WTC11 (cell line): Measurements from ENCODE around the gene CELF4. TPM values are rescaled to one million over a fixed set of nuclear protein-coding genes. Genes with fewer than 3 reads are reported as not detected.

Source experiments
- ATAC-seq: fragments of 200-7000 bp; cut with Tn5 transposase; 2 replicates; pipeline ENCODE4 v1.10.0; 2021; ENCODE audit warnings: mild to moderate bottlenecking, moderate library complexity
- CTCF ChIA-PET: fragments of 300-600 bp; sonication (Branson Sonifier 250); formaldehyde crosslinking; loops from one replicate; lab custom pipeline; 2021; ENCODE audit warnings: antibody characterized with exemption; lab: Charles Lee
- POLR2A ChIA-PET: fragments of 350-600 bp; sonication (Branson Sonifier 250); formaldehyde crosslinking; loops from one replicate; lab custom pipeline; 2021; ENCODE audit warnings: antibody characterized with exemption; lab: Charles Lee
- DNase-seq: peaks from one replicate; pipeline ENCODE4 v3.0.0; 2021; ENCODE audit warnings: low spot score
- H3K27ac Mint-ChIP-seq: 2 replicates; pipeline ENCODE4 v1.8.0; 2021; ENCODE audit warnings: mixed read lengths
- H3K27me3 Mint-ChIP-seq: 2 replicates; pipeline ENCODE4 v1.8.0; 2021; ENCODE audit warnings: low read depth, mild to moderate bottlenecking, moderate library complexity, mixed read lengths
- H3K36me3 Mint-ChIP-seq: 2 replicates; pipeline ENCODE4 v1.8.0; 2021; ENCODE audit warnings: mixed read lengths
- H3K4me1 Mint-ChIP-seq: 2 replicates; pipeline ENCODE4 v1.8.0; 2022; ENCODE audit warnings: mixed read lengths
- H3K4me3 Mint-ChIP-seq: 2 replicates; pipeline ENCODE4 v1.8.0; 2021; ENCODE audit warnings: mild to moderate bottlenecking, moderate library complexity, mixed read lengths
- H3K9me3 Mint-ChIP-seq: 2 replicates; pipeline ENCODE4 v1.8.0; 2021; ENCODE audit warnings: mixed read lengths
- ATF2 ChIP-seq: sonication (generic); formaldehyde crosslinking; IDR thresholded peaks from 2 replicates; pipeline ENCODE4 v1.8.1; 2022; ENCODE audit warnings: low read depth, missing genetic modification reagents, borderline replicate concordance
- CBFB ChIP-seq: sonication (generic); formaldehyde crosslinking; IDR thresholded peaks from 2 replicates; pipeline ENCODE4 v1.8.1; 2022; ENCODE audit warnings: mild to moderate bottlenecking, low read depth, missing genetic modification reagents
- FOXJ3 ChIP-seq: sonication (generic); formaldehyde crosslinking; IDR thresholded peaks from 2 replicates; pipeline ENCODE4 v1.9.0; 2021; ENCODE audit warnings: missing genetic modification reagents, mild to moderate bottlenecking, borderline replicate concordance
- GABPB1 ChIP-seq: sonication (generic); formaldehyde crosslinking; IDR thresholded peaks from 2 replicates; pipeline ENCODE4 v1.8.1; 2023; ENCODE audit warnings: mild to moderate bottlenecking, missing genetic modification reagents
- JAZF1 ChIP-seq: fragments of 250-450 bp; sonication (Bioruptor Pico); IDR thresholded peaks from 2 replicates; pipeline ENCODE4 v1.9.0; 2021; ENCODE audit warnings: moderate library complexity, mild to moderate bottlenecking, inconsistent platforms
- TP53 ChIP-seq: sonication (generic); formaldehyde crosslinking; IDR thresholded peaks from 2 replicates; pipeline ENCODE4 v1.8.1; 2023; ENCODE audit warnings: mild to moderate bottlenecking, missing genetic modification reagents
- ZBTB43 ChIP-seq: sonication (generic); formaldehyde crosslinking; IDR thresholded peaks from 2 replicates; pipeline ENCODE4 v1.8.1; 2023; ENCODE audit warnings: mild to moderate bottlenecking, missing genetic modification reagents
- ZNF263 ChIP-seq: sonication (generic); formaldehyde crosslinking; IDR thresholded peaks from 2 replicates; pipeline ENCODE4 v1.8.1; 2022; ENCODE audit warnings: low read depth, mild to moderate bottlenecking, moderate library complexity, missing genetic modification reagents
- ZNF425 ChIP-seq: fragments of 250-450 bp; sonication (Bioruptor Pico); conservative IDR thresholded peaks from 2 replicates; pipeline ENCODE4 v1.9.0; 2021; ENCODE audit warnings: mild to moderate bottlenecking
- ZNF671 ChIP-seq: fragments of 250-450 bp; sonication (Bioruptor Pico); IDR thresholded peaks from 2 replicates; pipeline ENCODE4 v1.8.0; 2021; ENCODE audit warnings: mild to moderate bottlenecking
- total RNA-seq: library from RNA; stranded (reverse); gene quantifications from 3 replicates; pipeline ENCODE4 v1.2.3, GENCODE V29; 2021
- TF ChIP-seq, protein P1 (sequence below): sonication (generic); formaldehyde crosslinking; IDR thresholded peaks from 2 replicates; pipeline ENCODE4 v1.8.0; 2022; ENCODE audit warnings: mild to moderate bottlenecking, missing genetic modification reagents
- TF ChIP-seq, protein P2 (sequence below): sonication (generic); formaldehyde crosslinking; IDR thresholded peaks from 2 replicates; pipeline ENCODE4 v1.8.0; 2022; ENCODE audit warnings: mild to moderate bottlenecking, missing genetic modification reagents
- TF ChIP-seq, protein P3 (sequence below): sonication (generic); formaldehyde crosslinking; conservative IDR thresholded peaks from 2 replicates; pipeline ENCODE4 v1.8.1; 2022; ENCODE audit warnings: mild to moderate bottlenecking, missing genetic modification reagents
- TF ChIP-seq, protein P4 (sequence below): sonication (generic); formaldehyde crosslinking; IDR thresholded peaks from 2 replicates; pipeline ENCODE4 v1.8.0; 2023; ENCODE audit warnings: mild to moderate bottlenecking, missing genetic modification reagents

The CELF4 gene
- total RNA-seq, 1 experiment from 2014 or later = 2.9 TPM

DNA sequence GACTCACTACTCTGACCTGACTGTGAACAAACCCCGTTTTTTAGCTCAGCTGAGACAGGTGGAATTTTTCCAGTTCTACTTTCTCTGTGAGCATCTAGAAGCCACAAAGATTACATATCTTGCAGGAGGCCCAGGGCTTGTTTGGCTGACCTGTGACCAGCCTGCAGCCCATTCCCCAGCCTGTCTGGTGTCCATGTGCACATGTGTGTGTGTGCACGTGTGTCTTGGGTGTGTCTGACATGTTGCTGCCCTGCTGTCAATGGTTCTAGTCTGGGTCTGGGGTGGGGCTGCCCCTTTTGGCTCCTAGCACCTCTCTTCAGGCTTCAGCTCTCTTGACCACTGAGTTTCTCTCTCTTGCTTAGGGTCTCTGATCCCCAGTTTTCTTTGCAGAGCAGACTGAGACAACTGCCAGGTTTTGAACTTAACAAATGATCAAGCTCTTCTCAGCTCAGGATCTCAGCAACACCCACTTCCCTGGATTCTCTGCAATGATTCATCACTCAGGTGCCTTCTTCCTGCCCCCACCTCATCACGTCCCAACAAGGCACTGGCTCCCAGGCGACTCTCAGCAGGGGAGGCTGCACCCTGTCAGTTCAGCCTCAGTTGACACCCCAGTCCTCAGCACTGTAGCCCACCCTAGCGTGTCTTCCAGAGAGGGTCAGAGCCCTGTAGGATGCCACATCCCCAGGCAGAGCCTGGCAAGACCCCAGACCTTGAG is 130.3 kb downstream of the CELF4 start (continued):
- TF ChIP-seq, protein P1, sequence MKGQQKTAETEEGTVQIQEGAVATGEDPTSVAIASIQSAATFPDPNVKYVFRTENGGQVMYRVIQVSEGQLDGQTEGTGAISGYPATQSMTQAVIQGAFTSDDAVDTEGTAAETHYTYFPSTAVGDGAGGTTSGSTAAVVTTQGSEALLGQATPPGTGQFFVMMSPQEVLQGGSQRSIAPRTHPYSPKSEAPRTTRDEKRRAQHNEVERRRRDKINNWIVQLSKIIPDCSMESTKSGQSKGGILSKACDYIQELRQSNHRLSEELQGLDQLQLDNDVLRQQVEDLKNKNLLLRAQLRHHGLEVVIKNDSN = no peak
- TF ChIP-seq GABPB1 (no peak), ZBTB43 (CRISPR knock-in tag) (no peak), JAZF1 (CRISPR knock-in tag) (no peak)
- TF ChIP-seq, protein P2, sequence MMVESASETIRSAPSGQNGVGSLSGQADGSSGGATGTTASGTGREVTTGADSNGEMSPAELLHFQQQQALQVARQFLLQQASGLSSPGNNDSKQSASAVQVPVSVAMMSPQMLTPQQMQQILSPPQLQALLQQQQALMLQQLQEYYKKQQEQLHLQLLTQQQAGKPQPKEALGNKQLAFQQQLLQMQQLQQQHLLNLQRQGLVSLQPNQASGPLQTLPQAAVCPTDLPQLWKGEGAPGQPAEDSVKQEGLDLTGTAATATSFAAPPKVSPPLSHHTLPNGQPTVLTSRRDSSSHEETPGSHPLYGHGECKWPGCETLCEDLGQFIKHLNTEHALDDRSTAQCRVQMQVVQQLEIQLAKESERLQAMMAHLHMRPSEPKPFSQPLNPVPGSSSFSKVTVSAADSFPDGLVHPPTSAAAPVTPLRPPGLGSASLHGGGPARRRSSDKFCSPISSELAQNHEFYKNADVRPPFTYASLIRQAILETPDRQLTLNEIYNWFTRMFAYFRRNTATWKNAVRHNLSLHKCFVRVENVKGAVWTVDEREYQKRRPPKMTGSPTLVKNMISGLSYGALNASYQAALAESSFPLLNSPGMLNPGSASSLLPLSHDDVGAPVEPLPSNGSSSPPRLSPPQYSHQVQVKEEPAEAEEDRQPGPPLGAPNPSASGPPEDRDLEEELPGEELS = no peak
- TF ChIP-seq, all 79 proteins: peak for 0

DNA sequence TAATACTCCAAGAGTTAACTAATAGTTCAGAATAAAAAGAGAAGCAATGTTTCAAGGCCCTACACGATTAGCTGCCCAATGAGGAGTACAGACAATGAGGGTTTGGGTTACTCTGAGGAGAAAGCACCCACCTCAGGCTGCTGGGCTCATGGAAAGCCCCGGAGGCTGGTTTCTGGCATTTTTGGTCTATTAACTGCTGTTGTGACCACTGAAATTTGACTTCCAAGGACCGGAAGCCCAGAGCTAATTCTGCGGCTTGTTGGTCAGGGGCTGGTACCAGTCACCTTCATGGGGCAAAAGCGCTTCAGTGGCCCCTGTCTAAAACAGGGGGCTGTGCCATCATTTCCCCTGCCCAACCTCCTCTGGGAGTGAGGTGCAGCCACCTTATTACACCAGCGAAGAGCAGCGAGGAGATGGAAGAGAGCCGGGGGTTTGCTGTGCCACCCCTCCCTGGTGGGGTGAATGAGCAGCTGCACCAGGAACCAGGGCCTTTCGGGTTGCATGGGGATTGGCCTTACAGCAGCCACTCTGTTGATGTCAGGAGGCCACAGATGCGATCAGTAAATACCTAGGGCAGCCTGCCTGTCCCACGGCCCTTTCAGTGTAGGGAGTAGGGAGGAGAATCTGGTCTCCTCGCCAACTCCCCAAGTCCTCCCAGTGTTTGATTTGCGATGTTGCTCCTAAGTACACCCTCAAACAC is 131.3 kb downstream of the CELF4 start:
- Mint-ChIP-seq H3K27me3 (no peaks in the 10 kb centered on the region; the same call in 1 of the 2 replicates), H3K9me3 (no peaks in the 10 kb centered on the region), H3K4me1 (peaks cover 7% of the 10 kb centered on the region; the same call in 1 of the 2 replicates), H3K27ac (no peak overlapping the region), H3K4me3 (no peak overlapping the region), H3K36me3 (no peaks in the 10 kb centered on the region)
- DNase-seq (no peak), ATAC-seq (no peak)
- TF ChIP-seq, protein P3, sequence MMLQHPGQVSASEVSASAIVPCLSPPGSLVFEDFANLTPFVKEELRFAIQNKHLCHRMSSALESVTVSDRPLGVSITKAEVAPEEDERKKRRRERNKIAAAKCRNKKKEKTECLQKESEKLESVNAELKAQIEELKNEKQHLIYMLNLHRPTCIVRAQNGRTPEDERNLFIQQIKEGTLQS = no peak
- TF ChIP-seq FOXJ3 (CRISPR knock-in tag) = no peak
- no peak for TF ChIP-seq CBFB (CRISPR knock-in tag)
- no peak for TF ChIP-seq ZNF425 (CRISPR knock-in tag)
- TF ChIP-seq ATF2 (CRISPR knock-in tag) = no peak
- TF ChIP-seq, protein P4, sequence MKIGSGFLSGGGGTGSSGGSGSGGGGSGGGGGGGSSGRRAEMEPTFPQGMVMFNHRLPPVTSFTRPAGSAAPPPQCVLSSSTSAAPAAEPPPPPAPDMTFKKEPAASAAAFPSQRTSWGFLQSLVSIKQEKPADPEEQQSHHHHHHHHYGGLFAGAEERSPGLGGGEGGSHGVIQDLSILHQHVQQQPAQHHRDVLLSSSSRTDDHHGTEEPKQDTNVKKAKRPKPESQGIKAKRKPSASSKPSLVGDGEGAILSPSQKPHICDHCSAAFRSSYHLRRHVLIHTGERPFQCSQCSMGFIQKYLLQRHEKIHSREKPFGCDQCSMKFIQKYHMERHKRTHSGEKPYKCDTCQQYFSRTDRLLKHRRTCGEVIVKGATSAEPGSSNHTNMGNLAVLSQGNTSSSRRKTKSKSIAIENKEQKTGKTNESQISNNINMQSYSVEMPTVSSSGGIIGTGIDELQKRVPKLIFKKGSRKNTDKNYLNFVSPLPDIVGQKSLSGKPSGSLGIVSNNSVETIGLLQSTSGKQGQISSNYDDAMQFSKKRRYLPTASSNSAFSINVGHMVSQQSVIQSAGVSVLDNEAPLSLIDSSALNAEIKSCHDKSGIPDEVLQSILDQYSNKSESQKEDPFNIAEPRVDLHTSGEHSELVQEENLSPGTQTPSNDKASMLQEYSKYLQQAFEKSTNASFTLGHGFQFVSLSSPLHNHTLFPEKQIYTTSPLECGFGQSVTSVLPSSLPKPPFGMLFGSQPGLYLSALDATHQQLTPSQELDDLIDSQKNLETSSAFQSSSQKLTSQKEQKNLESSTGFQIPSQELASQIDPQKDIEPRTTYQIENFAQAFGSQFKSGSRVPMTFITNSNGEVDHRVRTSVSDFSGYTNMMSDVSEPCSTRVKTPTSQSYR (CRISPR knock-in tag) = no peak
- TF ChIP-seq ZNF671 (CRISPR knock-in tag) = no peak
- no peak for TF ChIP-seq ZNF263 (CRISPR knock-in tag)
- no peak for TF ChIP-seq TP53 (CRISPR knock-in tag)
- ChIA-PET POLR2A (no interaction called here), CTCF (interaction anchor here (1.1 to 3.9 kb wide), 2 partner anchors 48 to 99 kb away, joined by 3 to 14 read pairs; no protein-coding TSS in a partner anchor)
